ENCODE data around the gene MYZAP.

Gene MYZAP

DNA sequence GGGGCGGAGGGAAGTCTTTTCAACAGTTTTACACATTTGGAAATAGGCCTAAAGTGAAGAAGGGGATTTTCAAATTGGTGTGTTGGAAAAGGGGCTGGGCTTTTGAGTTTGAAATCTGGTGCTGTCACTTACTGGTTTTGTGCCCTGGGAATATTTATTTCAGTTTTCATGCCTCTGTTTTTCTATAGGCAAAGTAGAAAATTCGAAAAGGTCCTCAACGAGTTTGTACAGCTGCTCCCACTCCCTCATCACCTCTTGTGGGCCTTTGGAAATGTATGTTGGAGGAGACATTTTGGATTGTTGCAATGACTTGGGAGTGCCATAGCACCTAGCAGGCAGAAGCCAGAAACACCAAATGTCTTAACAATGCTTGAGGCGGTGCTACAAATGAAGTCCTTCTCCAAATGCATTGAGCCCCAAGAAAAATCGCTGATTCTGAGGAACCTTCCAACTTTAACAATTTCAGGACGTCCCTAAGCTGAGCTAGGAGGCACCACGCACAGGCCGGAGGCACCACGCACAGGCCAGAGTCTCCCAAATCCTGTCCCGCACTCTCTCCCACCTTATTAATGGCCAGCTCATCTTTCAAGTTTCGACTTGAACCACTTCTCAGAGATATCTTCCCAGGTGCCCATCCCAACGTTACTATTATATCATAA, 114.2 kb downstream of the MYZAP start:
- no peak for DNase-seq

DNA sequence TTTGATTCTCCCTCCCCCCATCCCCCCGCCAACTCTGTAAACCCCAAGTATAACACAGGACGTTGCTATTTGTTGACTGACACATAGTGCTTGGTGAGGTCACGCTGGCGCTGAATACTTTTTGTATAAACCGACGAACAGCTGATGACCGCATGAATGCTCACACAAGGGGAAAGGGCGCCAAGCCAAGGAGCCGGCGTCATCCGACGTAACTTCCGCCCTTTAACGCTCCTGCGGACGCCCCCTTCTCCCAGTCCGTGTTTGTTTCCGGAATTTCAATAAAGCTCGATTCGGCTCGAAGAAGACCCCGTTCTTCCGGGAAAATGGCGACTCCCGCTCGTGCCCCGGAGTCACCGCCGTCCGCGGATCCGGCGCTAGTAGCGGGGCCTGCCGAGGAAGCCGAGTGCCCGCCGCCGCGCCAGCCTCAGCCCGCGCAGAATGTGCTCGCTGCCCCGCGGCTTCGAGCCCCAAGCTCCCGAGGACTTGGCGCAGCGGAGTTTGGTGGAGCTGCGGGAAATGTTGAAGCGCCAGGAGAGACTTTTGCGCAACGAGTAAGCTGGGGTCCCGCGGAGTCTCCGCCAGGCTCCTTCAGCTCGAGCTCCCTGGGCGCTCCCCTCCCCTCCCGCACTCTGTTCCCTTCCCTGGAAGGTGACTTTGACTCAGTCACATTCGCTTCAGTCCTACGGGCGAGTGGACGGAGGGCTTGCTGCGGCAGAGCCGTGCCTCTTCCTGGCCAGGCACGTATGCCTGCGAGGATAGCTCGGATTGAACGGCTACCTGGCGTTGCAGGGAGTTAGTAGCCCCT, 114.9 kb downstream of the MYZAP start, which contains the start of gene POLR2M:
TSS of gene POLR2M (plus strand) at position 310 of the 805 bp plus-strand sequence. CDS start at position 439, 129 bp downstream.
- DNase-seq = peak; percentile 88 to 92

DNA sequence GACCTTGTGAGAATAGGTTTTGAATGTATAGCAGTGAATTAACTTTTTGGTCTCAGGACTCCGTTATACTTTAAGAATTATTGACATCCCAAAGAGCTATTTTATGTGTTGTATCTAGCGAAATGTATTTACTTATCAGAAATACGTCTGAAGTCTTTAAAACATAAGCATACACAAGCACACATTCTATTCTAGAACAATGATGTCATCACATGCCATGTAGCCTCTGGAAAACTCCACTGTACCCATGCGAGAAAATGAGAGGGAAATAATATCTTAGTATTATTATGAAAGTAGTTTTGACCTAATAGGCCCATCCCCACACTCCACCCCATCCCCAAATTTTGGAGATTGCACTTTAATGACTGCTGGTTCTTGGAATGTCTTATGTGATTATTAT, 116.3 kb downstream of the MYZAP start:
- no peak for DNase-seq

DNA sequence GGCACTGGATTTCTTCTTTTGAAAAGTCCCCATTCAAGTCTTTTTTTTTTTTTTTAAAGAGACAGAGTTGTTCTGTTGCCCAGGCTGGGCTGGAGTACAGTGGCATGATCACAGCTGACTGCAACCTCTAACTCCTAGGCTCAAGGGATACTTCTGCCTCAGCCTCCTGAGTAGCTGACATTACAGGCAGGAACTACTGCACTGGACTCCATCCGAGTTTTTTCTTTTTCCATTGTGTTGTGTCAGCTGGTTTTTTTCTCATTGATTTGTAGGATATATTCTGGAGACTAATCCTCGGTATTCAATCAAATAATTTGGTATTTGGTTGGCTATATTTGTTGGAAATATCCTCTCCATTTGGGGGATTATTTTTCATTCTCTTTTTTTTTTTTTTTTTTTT, 126.6 kb downstream of the MYZAP start:
- no peak for DNase-seq

DNA sequence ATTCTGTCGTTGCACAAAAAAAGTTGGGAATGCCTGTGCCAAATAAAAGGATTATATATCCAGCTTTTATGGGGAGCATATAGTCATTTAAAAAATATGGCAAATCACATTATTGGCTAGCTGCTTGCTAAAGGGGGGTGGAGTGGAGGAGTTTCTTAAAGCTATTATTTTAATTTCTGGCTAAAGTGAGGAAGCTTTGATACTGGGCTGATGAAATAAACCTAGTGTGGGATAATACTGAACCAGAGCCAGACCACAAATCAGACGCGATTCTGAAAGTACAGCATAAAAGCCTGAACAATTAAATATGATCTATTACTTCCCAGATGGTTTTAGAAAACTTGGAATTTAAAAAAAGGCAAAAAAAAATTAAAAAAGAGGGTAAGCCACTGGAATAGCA, 129.2 kb downstream of the MYZAP start:
- no peak for DNase-seq

DNA sequence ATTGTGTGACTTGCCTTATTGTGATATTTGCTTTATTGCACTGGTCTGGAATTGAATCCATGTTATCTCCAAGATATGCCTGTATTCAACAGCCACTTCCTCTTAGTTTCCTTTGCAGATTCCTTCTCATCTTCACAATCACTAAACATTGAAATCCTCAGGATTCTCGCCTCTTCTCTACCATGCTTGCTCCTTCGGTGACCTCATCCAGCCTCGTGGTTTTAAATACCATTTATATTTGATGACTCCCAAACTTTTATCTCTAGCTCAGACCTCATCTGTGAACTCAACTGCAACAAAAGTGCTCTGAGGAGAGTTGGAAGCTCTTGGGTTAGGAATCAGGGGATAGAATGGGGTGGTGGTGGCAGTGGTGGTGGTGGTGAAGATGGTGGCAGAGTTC, 134.7 kb downstream of the MYZAP start:
- no peak for DNase-seq

DNA sequence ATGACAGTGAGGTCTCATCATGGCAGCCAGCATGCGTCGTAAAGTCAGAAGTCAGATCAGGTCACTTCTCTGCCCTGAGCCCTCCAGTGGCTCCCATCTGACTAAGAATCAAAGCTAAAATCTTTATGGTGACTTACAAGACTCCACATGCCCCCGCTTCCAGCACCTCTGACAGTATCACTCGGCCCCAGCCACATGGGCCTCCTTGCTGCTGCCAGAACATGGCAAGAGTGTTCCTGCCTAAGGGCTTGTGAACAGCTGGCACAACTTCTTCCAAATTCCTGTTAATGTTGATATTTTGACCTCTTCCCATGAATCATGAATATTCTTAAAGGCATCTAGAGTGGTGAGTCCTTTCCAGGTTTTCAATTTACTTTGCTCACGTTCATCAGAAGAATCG, 135.3 kb downstream of the MYZAP start:
- DNase-seq = no peak

DNA sequence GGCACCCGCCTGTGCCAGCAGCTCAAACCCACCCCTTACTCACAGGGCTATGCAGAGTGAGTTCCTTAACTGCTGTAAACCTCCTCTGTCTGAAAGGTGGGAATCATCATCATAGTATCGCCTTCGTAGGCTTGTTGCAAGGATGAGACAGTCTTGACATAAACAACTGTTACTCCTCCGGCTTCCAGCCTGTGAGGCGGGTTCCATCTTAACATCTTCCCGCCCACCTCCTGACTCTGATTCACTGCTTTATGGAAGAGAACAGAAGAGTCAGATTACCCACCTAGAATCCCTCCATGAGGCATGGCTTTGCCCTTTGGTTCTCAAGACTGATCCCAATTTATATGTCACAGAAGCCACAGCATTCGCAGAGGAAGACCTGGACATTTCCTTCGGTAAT, 136.7 kb downstream of the MYZAP start:
- no peak for DNase-seq

DNA sequence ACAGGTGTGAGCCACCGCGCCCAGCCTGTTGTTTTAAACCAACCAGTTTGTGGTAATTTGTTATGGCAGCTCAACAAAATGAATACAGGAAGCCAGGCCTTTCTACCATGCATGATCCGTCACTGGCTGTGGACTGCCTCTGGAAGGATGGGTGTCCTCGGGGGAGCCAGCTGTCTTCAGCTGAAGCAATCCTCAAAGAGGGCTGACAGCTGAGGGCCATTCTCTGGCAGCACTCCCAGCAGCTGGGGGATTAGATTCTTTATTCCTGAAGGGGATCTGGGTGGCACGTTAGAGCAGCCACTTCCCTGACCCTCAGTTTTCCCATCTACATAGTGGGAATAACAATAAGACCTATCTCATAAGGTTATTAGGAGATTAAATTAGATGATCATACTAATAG, 139.2 kb downstream of the MYZAP start:
- no peak for DNase-seq

DNA sequence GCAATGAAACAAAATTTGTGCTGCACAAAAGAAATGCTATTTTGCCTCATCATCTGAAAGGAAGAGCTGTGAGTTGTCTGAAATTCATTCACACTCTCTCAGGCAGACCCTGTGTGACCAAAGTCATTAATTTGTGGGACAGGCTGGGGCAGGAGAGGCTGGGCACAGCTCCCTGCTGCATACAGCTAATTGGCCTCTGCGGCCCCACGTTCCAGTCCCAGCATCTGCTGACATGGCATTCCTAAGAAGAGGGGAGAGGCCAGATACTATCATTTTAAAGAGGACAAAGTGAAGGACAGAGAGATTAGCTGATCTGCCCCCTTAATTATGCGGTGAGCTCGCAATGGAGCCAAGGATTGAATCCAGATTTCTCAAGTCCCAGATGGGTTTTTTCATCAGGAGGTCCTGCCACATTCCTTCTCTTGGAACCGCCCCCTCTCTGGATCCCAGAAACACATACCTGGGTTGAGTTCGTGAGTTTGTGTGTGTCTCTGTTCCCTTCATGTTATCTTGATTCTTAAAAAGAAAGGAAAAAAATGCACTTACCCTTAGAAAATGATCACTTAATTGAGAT, 139.9 kb downstream of the MYZAP start:
- DNase-seq = no peak

DNA sequence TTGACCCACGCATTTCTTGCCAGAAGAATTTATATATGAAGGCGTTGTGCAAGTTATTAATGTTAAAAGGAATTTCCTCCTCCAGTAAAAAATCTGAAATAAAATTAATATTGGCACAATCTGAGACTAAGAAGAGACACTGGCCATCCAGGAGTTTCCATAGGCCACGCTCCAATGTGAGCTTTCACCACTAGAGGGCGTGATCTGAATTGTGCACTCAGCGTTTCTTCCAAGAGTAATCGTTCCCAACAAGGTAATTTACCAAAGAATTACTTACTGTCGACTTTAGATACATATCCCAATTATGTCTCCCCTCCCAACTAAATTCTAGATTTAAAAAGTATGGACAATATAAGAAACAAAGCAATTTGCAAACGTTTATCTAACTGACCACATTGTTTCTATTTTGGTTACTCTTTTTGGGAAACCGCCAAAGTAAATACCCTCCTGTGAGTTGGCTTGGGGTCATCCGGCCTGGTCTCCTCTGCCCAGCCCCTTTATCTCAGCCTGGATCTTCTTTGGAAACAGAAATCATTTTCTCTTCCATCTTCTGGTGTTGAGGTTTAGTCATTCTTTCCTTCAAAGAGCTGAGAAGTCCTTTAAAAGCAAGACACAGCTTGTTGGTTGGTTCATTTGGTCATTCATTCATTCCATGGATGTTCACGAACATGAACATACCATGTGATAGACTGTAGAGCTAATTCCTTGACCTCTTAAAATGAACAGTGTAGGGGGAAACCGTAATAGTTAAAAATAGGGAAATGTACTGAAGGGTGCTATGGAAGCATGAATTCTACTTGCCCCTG, 141.0 kb downstream of the MYZAP start:
- DNase-seq = peak; percentile 55 to 68

DNA sequence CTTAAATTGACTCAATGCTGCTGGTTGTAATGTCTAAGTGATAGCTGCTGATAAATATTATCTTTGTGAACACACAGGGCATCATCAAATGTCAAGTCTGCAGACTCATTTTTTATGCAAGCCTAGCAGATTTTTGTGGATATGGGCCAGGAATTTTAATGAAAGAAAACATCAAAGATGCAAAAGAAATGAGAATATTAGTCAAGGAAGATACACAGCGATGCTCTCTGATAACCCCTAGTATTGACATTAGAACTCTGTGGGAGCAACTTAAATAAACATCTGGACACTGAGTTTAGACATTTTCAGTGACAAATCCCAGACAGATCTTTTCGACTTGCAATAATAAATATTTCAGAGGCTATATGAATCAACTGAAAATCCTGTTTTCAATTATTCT, 143.2 kb downstream of the MYZAP start:
- no peak for DNase-seq
